ENCODE results near the gene CLIC4. TPM values are rescaled to one million over a fixed set of nuclear protein-coding genes. Genes with fewer than 3 reads are reported as not detected.
"Not testable (repeated sequence)": the region's sequence is repeated elsewhere in the genome, so short reads cannot be mapped to it uniquely, and the experiment has no call there.

Gene CLIC4
- total and polyA plus RNA-seq, 2 of the 8 experiments (the other 6 are each of a cell fraction or from before 2014, with no cell fraction given) = 77.5 to 293 TPM

GRCh38 chr1:24820221-24820620 lies 75.0 kb downstream of the CLIC4 start:
- not testable (repeated sequence) for DNase-seq (ENCODE audit: low read depth in 1 of 2, low spot score in 2 of 2)

More at GRCh38 chr1:24820221-24820620, 75.0 kb downstream of the CLIC4 start:
- H4K91ac ChIP-seq (replicated peaks; ENCODE audit: insufficient read length, low read length); H3K23ac ChIP-seq (ENCODE audit: insufficient read length); H3K23me2 ChIP-seq (ENCODE audit: low read depth, low read length); H3K27ac ChIP-seq (ENCODE audit: low read depth, low read length); H3K4me3 ChIP-seq (ENCODE audit: extremely low read depth in 1 of 4, insufficient read depth in 2 of 4, low read depth in 3 of 4, low read length in 4 of 4); H3K4me1 ChIP-seq (replicated peaks in 1 of 4; ENCODE audit: control insufficient read depth in 3 of 4, insufficient read depth in 4 of 4, low read length in 3 of 4); H2AFZ ChIP-seq (ENCODE audit: low read length); H3K4me2 ChIP-seq (ENCODE audit: insufficient read depth in 1 of 2, low read depth in 2 of 2, low read length in 2 of 2); H2BK5ac ChIP-seq (ENCODE audit: low read depth, low read length); H3K79me1 ChIP-seq (ENCODE audit: low read depth, low read length); H4K20me1 ChIP-seq (replicated peaks in 1 of 2; ENCODE audit: control insufficient read depth in 1 of 2, insufficient read depth in 2 of 2, low read length in 2 of 2); H3K27me3 ChIP-seq (replicated peaks in 1 of 4; ENCODE audit: control insufficient read depth in 3 of 4, extremely low read depth in 1 of 4, insufficient read depth in 3 of 4, low read length in 3 of 4); H2BK20ac ChIP-seq (ENCODE audit: low read length); H4K5ac ChIP-seq (ENCODE audit: insufficient read length, low read depth, low read length); H3K56ac ChIP-seq (replicated peaks; ENCODE audit: insufficient read length, low read depth, low read length); H3K14ac ChIP-seq (ENCODE audit: insufficient read length); H3K18ac ChIP-seq (ENCODE audit: extremely low read depth, low read length); H3K4ac ChIP-seq (replicated peaks; ENCODE audit: insufficient read length, low read depth, low read length); H4K8ac ChIP-seq (ENCODE audit: extremely low read depth, insufficient read depth, low read length); H2AK5ac ChIP-seq (ENCODE audit: low read depth, low read length); H3K9ac ChIP-seq (replicated peaks in 1 of 4; ENCODE audit: extremely low read depth in 1 of 4, low read depth in 3 of 4, low read length in 3 of 4); H2BK12ac ChIP-seq (ENCODE audit: low read depth, low read length); H2BK120ac ChIP-seq (replicated peaks; ENCODE audit: low read depth, low read length); H3K9me3 ChIP-seq (ENCODE audit: insufficient read depth in 2 of 2, low read depth in 1 of 2, low read length in 1 of 2); FAIRE-seq; H2BK15ac ChIP-seq (ENCODE audit: low read length): not testable (repeated sequence)
- Histone ChIP-seq H3K79me2 (ENCODE audit: control insufficient read depth in 1 of 2, insufficient read depth in 2 of 2, low read length in 2 of 2) (peaks cover 0 to 87% of the 10 kb centered on the region in 2 experiments; a peak in 3 of 4 replicates), H3K36me3 (ENCODE audit: control insufficient read depth in 2 of 4, insufficient read depth in 4 of 4, low read length in 3 of 4) (peaks cover 0 to 20% (median 7%) of the 10 kb centered on the region in 4 experiments; a peak in 5 of 8 replicates)
- 0 out of 2 replicates have a peak, but pooled peaks have one; percentile 48 for TF ChIP-seq KDM1A (IDR thresholded peaks at IDR 0.05; ENCODE audit: borderline replicate concordance, low read length)
- ChIA-PET CTCF (ENCODE audit: partially characterized antibody) (interaction anchor here (1.1 to 2.3 kb wide), 4 partner anchors 10 to 134 kb away, joined by 3 to 15 read pairs (median 8); no protein-coding TSS in a partner anchor), POLR2A (ENCODE audit: partially characterized antibody) (interaction anchor here (1.2 kb wide), 1 partner anchor 9 kb away, joined by 3 read pairs; no protein-coding TSS in a partner anchor)
- WGBS, 2 experiments (ENCODE audit: extremely low coverage in 1 of 2, insufficient coverage in 1 of 2, insufficient read length in 1 of 2, insufficient replicate concordance in 2 of 2, low coverage in 1 of 2, low lambda C conversion rate in 2 of 2, missing lambda C conversion rate in 1 of 2) = no CpG with 5 or more reads among the region's 1 CpG
